SK-N-SH treated with all-trans-retinoic acid at 6 μM for 48 hours (cell line): ENCODE results near the gene ZNF140.

Source experiments
- ARNTL ChIP-seq: fragments of 450-650 bp; formaldehyde crosslinking; IDR thresholded peaks from 2 replicates; pipeline ENCODE4 v1.5.0; 2020; ENCODE audit warnings: low read depth, mild to moderate bottlenecking, moderate library complexity, borderline replicate concordance
- BACH2 ChIP-seq: fragments of 250-450 bp; sonication (Bioruptor Pico); IDR thresholded peaks from 2 replicates; pipeline ENCODE4 v1.9.0; 2021; ENCODE audit warnings: mild to moderate bottlenecking, borderline replicate concordance
- CREB5 ChIP-seq: fragments of 250-450 bp; sonication (Bioruptor Pico); IDR thresholded peaks from 2 replicates; pipeline ENCODE4 v1.5.1; 2020; ENCODE audit warnings: low read depth, mild to moderate bottlenecking, moderate library complexity
- GLIS3 ChIP-seq: fragments of 250-450 bp; sonication (Bioruptor Pico); IDR thresholded peaks from 2 replicates; pipeline ENCODE4 v1.5.0; 2020; ENCODE audit warnings: mild to moderate bottlenecking, moderate library complexity
- PATZ1 ChIP-seq: fragments of 250-450 bp; sonication (Bioruptor Pico); IDR thresholded peaks from 2 replicates; pipeline ENCODE4 v1.8.0; 2020; ENCODE audit warnings: mild to moderate bottlenecking, moderate library complexity, borderline replicate concordance
- RARB ChIP-seq: fragments of 250-450 bp; sonication (Bioruptor Pico); IDR thresholded peaks from 2 replicates; pipeline ENCODE4 v1.8.0; 2021; ENCODE audit warnings: mild to moderate bottlenecking, moderate library complexity

- no peak for TF ChIP-seq PATZ1
- TF ChIP-seq GLIS3 (CRISPR knock-in tag) = no peak
- no peak for TF ChIP-seq ARNTL (CRISPR knock-in tag)
- TF ChIP-seq CREB5 (CRISPR knock-in tag) = no peak
- TF ChIP-seq RARB (CRISPR knock-in tag) = no peak
- TF ChIP-seq BACH2 (CRISPR knock-in tag) = no peak
These were observed 6.9 kb upstream of the ZNF140 start for GRCh38 chr12:133073836-133074235.
